Ascending aorta (tissue), 2 donors: Measurements from ENCODE around the gene SLC7A8. TPM values are rescaled to one million over a fixed set of nuclear protein-coding genes. Genes with fewer than 3 reads are reported as not detected.
A peak's percentile ranks its signal among the peaks of the same experiment; 100 is the strongest.

ENCODE experiments used
- DNase-seq, 2 donors: peaks; one replicate each; pipeline ENCODE4 v3.0.0-alpha.2; 2019; ENCODE audit warnings: low spot score in 2 of 2
- H3K27ac ChIP-seq, 2 donors: fragments of 200-600 bp; sonication (generic); one replicate each; pipeline ENCODE4 v1.5.1; 2016 to 2017; ENCODE audit warnings: mild to moderate bottlenecking in 1 of 2
- H3K27me3 ChIP-seq: fragments of 200-600 bp; sonication (generic); one replicate; pipeline ENCODE4 v1.5.1; 2017
- H3K36me3 ChIP-seq, 2 donors: fragments of 200-600 bp; sonication (generic); one replicate each; pipeline ENCODE4 v1.5.1; 2016
- H3K4me1 ChIP-seq, 2 donors: fragments of 200-600 bp; sonication (generic); one replicate each; pipeline ENCODE4 v1.5.1; 2016 to 2017; ENCODE audit warnings: mild to moderate bottlenecking in 1 of 2
- H3K4me3 ChIP-seq, 2 donors: fragments of 200-600 bp; sonication (generic); one replicate each; pipeline ENCODE4 v1.5.1; 2016 to 2017; ENCODE audit warnings: mild to moderate bottlenecking in 1 of 2
- H3K9me3 ChIP-seq, 2 donors: fragments of 200-600 bp; sonication (generic); one replicate each; pipeline ENCODE4 v1.5.1; 2016
- intact Hi-C: fragments of 100-400 bp; cut with DNase I; formaldehyde crosslinking; loops from one replicate; pipeline ENCODE4 v1.15.1; 2023
- total RNA-seq: library from RNA; depleted of rRNA; stranded (reverse); fragments of >200 nt; gene quantifications from one replicate; pipeline ENCODE4 v1.1.0, GENCODE V29; 2016
- TF ChIP-seq, protein P1 (sequence below), 3 experiments: fragments of 200-600 bp in 2 of 3; fragments of 450-650 bp in 1 of 3; sonication (generic) in 2 of 3; IDR thresholded peaks; one replicate each; pipeline ENCODE4 v1.5.1; 2016 to 2019; ENCODE audit warnings: antibody characterized with exemption in 3 of 3, mild to moderate bottlenecking in 1 of 3, moderate library complexity in 1 of 3

The SLC7A8 gene
- total RNA-seq, 1 donor from 2014 or later: 59.9 TPM

- Histone ChIP-seq H3K9me3 (no peaks in the 10 kb centered on the region), H3K36me3 (no peaks in the 10 kb centered on the region), H3K4me1 (peaks cover 0 to 6% of the 10 kb centered on the region in 2 donors), H3K27me3 (no peaks in the 10 kb centered on the region), H3K4me3 (peak overlapping the region; percentile 59 to 73), H3K27ac (peak overlapping the region; percentile 49 to 72)
- TF ChIP-seq, protein P1, sequence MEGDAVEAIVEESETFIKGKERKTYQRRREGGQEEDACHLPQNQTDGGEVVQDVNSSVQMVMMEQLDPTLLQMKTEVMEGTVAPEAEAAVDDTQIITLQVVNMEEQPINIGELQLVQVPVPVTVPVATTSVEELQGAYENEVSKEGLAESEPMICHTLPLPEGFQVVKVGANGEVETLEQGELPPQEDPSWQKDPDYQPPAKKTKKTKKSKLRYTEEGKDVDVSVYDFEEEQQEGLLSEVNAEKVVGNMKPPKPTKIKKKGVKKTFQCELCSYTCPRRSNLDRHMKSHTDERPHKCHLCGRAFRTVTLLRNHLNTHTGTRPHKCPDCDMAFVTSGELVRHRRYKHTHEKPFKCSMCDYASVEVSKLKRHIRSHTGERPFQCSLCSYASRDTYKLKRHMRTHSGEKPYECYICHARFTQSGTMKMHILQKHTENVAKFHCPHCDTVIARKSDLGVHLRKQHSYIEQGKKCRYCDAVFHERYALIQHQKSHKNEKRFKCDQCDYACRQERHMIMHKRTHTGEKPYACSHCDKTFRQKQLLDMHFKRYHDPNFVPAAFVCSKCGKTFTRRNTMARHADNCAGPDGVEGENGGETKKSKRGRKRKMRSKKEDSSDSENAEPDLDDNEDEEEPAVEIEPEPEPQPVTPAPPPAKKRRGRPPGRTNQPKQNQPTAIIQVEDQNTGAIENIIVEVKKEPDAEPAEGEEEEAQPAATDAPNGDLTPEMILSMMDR (IDR thresholded peaks at IDR 0.05): no peak
- intact Hi-C loops: loop anchor here (1.0 to 5.0 kb wide), 3 partner anchors 27 to 120 kb away; partner anchors contain the start of gene PPP1R3E
- no peak for DNase-seq
Measured at GRCh38 chr14:23181946-23182345, 1.5 kb downstream of the SLC7A8 start.

DNA sequence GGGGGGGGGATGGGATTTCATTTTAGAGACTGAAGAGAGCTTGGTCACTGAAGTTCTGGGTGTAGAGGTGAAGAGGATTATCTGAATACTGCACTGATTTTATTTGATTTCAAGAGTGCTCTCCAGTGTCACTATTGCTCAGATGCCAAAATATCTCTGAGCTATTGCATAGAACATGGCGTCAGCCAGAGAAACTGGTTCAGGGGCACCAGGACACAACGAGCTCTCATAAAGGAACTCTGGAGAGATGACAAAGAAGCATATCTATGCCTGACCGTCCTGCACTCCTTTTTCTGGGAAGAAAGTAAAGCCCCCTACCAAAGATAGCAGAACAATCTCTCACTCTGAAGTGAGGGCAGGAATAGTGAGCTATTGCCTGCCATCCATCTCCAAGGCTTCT lies 2.0 kb downstream of the SLC7A8 start:
- TF ChIP-seq, protein P1 (IDR thresholded peaks at IDR 0.05): no peak
- intact Hi-C loops: loop anchor here (5.0 kb wide), 2 partner anchors 39 to 121 kb away; partner anchors contain the start of gene PPP1R3E
- Histone ChIP-seq H3K27ac (peak overlapping the region; percentile 49 to 72), H3K27me3 (no peaks in the 10 kb centered on the region), H3K4me3 (peak overlapping the region; percentile 59 to 73), H3K4me1 (peaks cover 0 to 6% of the 10 kb centered on the region in 2 donors), H3K9me3 (no peaks in the 10 kb centered on the region), H3K36me3 (no peaks in the 10 kb centered on the region)
- no peak for DNase-seq

- TF ChIP-seq, protein P1 (IDR thresholded peaks at IDR 0.05): no peak
- Histone ChIP-seq H3K9me3 (no peaks in the 10 kb centered on the region), H3K27ac (no peak overlapping the region), H3K27me3 (no peaks in the 10 kb centered on the region), H3K4me1 (peaks cover 0 to 18% of the 10 kb centered on the region in 2 donors), H3K36me3 (no peaks in the 10 kb centered on the region), H3K4me3 (no peak overlapping the region)
- no peak for DNase-seq
- intact Hi-C loops: no loop called here
Measured at GRCh38 chr14:23177181-23177580, 6.3 kb downstream of the SLC7A8 start.

- Histone ChIP-seq H3K27ac (no peak overlapping the region), H3K9me3 (no peaks in the 10 kb centered on the region), H3K36me3 (no peaks in the 10 kb centered on the region), H3K4me1 (peaks cover 0 to 16% of the 10 kb centered on the region in 2 donors), H3K27me3 (no peaks in the 10 kb centered on the region), H3K4me3 (no peak overlapping the region)
- no peak for DNase-seq
- intact Hi-C loops: no loop called here
- TF ChIP-seq, protein P1 (IDR thresholded peaks at IDR 0.05): no peak
Measured at GRCh38 chr14:23175823-23176222, 7.6 kb downstream of the SLC7A8 start.

GRCh38 chr14:23174296-23175184 lies 8.9 kb downstream of the SLC7A8 start:
- TF ChIP-seq, protein P1 (IDR thresholded peaks at IDR 0.05): no peak
- Histone ChIP-seq H3K4me3 (no peak overlapping the region), H3K36me3 (no peaks in the 10 kb centered on the region), H3K27ac (peak overlapping the region; percentile 62 to 76), H3K9me3 (no peaks in the 10 kb centered on the region), H3K4me1 (peaks cover 0 to 16% of the 10 kb centered on the region in 2 donors), H3K27me3 (no peaks in the 10 kb centered on the region)
- no peak for DNase-seq
- intact Hi-C loops: no loop called here
